HG03060 (cell line): ENCODE measurements around the gene SRP68.

Experiments
- ATAC-seq: cut with Tn5 transposase; IDR thresholded peaks from one replicate; pipeline ENCODE4 v1.9.1; 2021; ENCODE audit warnings: low read depth, moderate number of reproducible peaks; ENCODE audit not compliant: unreplicated experiment

SRP68 gene

DNA sequence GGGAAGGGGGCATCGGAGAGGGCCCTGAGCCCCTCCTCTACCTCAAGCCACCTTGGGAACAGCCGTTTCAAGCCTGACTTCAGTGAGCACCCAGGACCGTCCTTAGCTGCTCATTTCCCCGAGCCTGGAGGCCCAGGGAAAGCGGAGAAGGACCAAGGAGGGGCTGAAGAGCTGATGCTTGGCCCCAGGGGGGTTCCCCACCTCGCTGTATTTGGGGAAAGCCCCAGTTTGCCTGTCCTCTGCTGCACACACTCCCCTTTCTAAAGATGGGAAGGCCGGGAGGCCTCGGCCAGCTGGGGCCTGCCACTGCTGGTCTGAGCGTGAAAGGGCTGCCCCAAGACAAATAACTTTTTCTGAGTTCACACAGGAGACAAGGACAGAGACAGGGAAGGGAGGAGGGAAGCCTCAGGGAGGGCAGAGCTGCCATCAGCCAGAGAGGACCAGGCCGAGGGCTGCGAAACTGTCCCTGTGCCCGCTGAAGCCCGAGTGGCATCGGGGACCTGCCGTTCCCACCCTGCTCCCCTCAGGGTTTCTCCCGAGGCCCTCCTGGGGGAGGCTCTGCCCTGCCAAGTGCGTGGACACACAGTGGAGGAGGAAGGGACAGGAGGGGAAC lies 18.3 kb upstream of the SRP68 start:
- no peak for ATAC-seq

DNA sequence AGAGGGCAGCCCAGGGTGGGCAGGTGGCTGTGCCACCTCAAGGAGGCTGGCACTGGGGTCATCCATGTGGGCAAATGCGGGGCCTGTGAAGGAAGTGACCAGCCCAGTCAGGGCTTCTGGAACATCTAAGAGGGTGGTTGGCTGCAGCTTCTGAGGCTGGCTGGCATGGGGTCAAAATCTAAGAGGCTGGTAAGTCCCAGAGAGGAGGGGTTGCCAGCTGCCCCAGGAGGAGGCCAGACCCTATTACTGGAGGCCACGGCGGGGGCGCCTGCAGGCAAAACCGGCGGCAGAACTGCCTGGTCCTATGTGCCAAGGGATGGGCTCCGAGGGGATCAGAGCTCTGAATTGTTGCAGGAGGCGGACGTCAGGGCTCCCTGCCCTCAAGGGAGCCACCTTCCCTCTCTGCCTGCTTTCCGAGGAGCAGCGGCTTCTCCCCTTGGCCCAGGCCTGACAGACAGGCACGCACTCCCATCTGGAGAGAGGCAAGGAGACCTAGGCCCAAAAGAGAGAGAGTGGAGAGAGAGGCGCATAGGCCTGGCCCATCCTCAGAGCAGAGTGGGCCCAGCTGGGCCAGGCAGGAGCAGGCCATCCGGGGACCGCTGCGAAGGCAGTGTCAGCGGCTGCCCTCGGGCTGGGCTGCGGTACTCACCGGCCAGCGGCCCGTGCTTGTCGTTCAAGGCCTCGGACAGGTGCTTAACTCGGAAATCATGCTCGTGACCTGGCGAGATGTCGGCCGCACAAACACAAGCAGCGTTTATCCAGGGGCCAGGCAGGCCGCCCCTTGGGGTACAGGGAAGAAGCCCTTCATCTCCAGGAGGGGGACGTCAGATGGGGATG lies 17.6 kb upstream of the SRP68 start:
- no peak for ATAC-seq

DNA sequence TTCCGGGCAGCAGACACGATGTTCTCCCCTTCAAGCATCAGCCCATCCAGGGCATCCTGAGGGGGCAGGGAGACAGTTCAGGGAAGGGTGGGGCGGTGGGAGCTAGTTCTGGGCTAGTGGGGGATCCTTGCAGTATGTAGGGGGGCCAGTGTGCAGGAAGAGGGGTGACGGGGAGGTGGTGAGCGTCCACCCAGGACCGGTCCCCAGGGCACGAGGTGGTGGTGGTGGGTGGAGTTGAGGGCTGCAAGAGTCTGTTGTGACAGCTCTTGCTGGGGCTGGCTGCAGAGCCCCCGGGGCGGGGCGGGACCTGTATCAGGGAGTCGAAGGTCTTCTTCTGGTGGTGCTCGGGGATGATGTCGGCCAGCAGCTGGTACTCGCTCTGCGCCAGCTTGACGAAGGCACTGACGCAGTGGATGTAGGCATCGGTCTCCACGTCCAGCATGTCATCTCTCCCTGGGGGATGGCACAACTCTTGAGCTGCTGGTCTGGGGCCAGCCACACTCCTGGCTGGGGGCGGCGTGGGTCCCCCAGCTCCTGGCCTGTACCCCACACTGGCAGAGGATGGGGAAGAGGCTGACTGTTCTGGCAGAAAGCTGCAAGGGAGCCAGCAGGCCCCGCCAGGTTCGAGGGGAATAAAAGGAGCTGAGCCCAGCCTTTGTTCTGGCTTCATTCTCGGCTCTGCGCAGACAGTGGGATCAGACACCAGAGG lies 16.7 kb upstream of the SRP68 start:
- ATAC-seq: no peak

DNA sequence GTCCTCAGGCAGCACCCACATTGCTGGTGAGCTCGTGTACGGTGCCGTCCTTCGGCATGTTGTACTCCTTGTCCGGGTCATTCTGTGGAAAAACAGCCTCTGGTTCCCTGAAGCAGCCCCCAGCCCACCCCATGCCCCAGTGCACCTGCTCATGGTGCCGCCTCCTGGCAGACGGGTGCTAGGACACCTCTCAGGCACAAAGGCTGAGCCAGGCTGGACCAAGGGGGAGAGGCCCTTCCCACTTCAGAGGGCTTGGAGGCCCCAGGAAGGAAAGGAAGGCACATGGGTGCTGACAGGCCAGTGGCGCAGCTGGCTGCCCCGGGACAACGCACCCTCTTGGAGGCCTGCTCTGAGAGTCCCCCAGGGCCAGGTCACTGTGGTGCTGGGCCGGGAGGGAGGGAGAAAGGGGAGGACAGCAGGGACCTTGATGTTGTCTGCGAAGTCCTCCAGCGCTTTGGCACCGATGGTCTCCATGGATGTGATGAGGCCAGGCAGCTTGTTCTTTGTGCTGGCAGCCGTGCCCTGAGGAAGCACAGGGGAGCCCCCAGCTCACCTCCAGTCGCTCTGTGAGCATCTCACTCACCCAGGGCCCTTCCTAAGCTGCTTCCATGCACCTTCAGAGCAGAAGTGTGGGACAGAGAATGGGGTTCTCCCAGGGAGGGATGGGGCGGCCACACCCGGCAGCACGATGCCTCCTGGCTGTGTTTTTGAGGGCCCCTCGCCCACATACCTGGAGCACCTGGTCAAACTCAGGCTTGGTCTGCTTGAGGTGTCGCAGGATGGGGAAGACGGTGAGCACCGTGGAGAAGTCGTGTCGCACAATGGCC lies 15.9 kb upstream of the SRP68 start:
- no peak for ATAC-seq

- no peak for ATAC-seq
These were observed 15.2 kb upstream of the SRP68 start for GRCh38 chr17:76087531-76087930.

DNA sequence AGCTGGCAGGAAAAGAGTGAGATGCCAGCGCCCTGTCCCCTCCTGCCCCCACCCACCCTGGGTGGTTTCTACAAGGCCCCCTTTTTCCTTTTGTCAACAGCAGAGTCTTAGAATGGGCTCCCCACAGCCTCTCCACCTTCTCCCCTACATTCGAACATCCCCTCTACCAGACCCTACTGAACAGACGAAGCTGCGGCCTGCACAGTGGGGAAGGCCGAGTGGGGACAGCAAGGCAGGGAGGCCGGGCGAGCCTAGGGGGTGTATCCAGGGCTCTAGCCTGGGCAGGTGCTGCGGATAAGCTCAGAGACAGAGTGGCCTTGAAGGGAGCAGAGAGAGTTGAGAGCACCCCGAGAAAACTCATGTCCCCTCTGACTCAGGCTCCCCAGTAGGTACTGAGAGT lies 14.1 kb upstream of the SRP68 start:
- ATAC-seq: no peak

DNA sequence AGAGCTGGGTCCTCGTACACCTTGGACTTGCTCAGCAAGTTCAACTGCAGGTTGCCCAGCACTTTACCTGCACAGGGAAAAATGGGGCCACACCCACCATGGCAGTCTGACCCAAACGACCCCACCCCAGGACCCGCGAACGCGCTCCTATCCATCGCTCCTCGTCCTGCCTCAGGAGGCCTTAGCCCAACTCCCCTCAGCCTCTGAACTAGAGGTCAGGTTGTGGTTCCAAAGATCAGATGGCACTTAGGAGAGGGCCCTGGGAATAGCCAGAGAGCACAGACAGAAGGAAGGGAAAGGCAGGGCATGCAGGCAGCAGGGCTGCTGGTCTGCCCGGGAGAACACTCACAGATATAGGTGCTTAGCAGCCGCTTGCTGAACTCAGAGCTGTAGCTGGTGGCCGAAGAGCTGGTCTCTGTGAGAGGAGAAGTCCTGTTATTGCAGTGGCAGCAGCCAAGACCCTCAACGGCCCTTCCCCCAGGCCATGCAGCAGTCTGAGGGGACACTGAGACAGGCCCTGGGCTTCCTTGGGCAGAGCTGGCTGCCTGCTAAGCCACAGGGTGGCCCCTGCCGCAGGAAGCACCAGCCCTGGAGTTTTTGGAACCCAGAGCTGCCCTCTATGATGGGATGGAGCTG lies 13.5 kb upstream of the SRP68 start:
- no peak for ATAC-seq

GRCh38 chr17:76085066-76085730 lies 12.9 kb upstream of the SRP68 start:
- no peak for ATAC-seq

- no peak for ATAC-seq
These were observed 11.3 kb upstream of the SRP68 start for GRCh38 chr17:76083536-76084182.

GRCh38 chr17:76082326-76083251 lies 10.3 kb upstream of the SRP68 start:
- ATAC-seq: no peak

GRCh38 chr17:76081295-76082210 lies 9.2 kb upstream of the SRP68 start:
- ATAC-seq: no peak

- ATAC-seq: no peak
These were observed 8.5 kb upstream of the SRP68 start for GRCh38 chr17:76080768-76081287.

DNA sequence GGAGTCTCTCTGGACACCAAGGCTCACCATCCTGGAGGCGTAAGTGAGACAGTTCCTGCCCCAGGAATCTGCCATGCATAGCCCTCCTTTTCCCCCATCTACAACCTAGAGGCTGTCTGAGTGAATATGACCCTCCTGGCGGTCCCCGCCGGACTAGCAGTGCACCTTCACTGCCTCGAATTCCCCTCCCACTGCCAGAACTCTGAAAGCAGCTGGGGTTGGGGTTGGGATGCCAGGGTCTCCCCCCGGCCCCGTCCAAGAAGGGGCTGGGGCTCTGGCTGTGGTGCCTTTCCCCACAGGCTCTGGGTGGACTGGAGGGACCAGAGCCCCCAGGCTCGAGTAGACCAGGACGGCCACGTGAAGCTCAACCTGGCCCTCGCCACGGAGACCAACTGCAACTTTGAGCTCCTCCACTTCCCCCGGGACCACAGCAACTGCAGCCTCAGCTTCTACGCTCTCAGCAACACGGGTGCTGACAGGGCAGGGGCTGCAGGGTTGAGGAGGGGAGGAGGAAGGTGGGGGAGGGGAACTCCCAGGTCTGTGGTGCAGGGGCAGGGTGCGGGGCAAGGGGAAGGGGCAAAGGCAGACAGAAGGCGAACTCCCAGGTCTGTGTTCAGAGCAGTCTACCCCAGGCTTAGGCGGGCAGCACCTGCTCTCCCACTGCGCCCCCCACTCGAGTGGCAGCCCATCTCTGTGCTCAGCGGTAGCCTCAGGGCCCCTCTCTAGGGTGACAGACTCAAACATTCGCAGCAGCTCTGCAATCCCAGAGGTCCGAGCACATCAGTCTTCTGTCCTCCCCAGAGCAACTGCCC lies 7.8 kb upstream of the SRP68 start:
- no peak for ATAC-seq

- no peak for ATAC-seq
These were observed 7.2 kb upstream of the SRP68 start for GRCh38 chr17:76079535-76079955.

- ATAC-seq: no peak
These were observed 6.7 kb upstream of the SRP68 start, which contains the start of gene ZACN for GRCh38 chr17:76078860-76079534. Gene ZACN, plus strand, starts transcription at chr17:76079182. Its CDS starts 83 bp downstream, at chr17:76079265.
